Endodermal cell (in vitro differentiated cells): ENCODE data around the gene TUT7. TPM values are rescaled to one million over a fixed set of nuclear protein-coding genes. Genes with fewer than 3 reads are reported as not detected.

Source experiments
- DNase-seq: peaks from one replicate; pipeline ENCODE4 v3.0.0-alpha.2; 2017
- H3K27ac ChIP-seq: 2 replicates; pipeline ENCODE4 v1.5.1; 2013; ENCODE audit warnings: mild to moderate bottlenecking, low read depth, low read length, moderate library complexity
- H3K27me3 ChIP-seq: 2 replicates; pipeline ENCODE4 v1.6.1; 2013; ENCODE audit warnings: mild to moderate bottlenecking, low read length, moderate library complexity; ENCODE audit not compliant: insufficient read depth, control insufficient read depth, poor library complexity, severe bottlenecking
- H3K36me3 ChIP-seq: 2 replicates; pipeline ENCODE4 v1.7.0; 2013; ENCODE audit warnings: mild to moderate bottlenecking, low read length, moderate library complexity; ENCODE audit not compliant: control insufficient read depth, insufficient read depth
- H3K4me1 ChIP-seq: one replicate; pipeline ENCODE4 v1.7.0; 2013; ENCODE audit warnings: low read length; ENCODE audit not compliant: control insufficient read depth, insufficient read depth
- H3K4me3 ChIP-seq: 2 replicates; pipeline ENCODE4 v1.5.1; 2013; ENCODE audit warnings: mild to moderate bottlenecking, low read length, moderate library complexity
- H3K9ac ChIP-seq: 2 replicates; pipeline ENCODE4 v1.6.1; 2013; ENCODE audit warnings: mild to moderate bottlenecking, low read length, moderate library complexity; ENCODE audit not compliant: poor library complexity, severe bottlenecking; ENCODE audit errors: extremely low read depth
- H3K9me3 ChIP-seq: 2 replicates; pipeline ENCODE4 v1.6.1; 2013; ENCODE audit warnings: mild to moderate bottlenecking, low read length, moderate library complexity; ENCODE audit not compliant: control insufficient read depth
- H3K27ac Mint-ChIP-seq: 2 replicates; pipeline ENCODE4 v1.8.0; 2020; ENCODE audit warnings: mixed read lengths
- H3K27me3 Mint-ChIP-seq: 2 replicates; pipeline ENCODE4 v1.8.0; 2021; ENCODE audit warnings: mild to moderate bottlenecking, mixed read lengths; ENCODE audit not compliant: insufficient read depth
- H3K36me3 Mint-ChIP-seq: 2 replicates; pipeline ENCODE4 v1.8.0; 2020; ENCODE audit warnings: low read depth, mixed read lengths
- H3K4me1 Mint-ChIP-seq: 2 replicates; pipeline ENCODE4 v1.8.0; 2020; ENCODE audit warnings: mixed read lengths
- H3K4me3 Mint-ChIP-seq: 2 replicates; pipeline ENCODE4 v1.8.0; 2020; ENCODE audit warnings: mild to moderate bottlenecking, moderate library complexity, mixed read lengths
- H3K9me3 Mint-ChIP-seq: 2 replicates; pipeline ENCODE4 v1.8.0; 2020; ENCODE audit warnings: mild to moderate bottlenecking, mixed read lengths
- WGBS, 2 experiments: methylation state at CpG; one replicate each; pipeline versions ENCODE4 v1.1.5 to v1.1.7; 2013; ENCODE audit warnings: missing lambda C conversion rate in 2 of 2, mixed read lengths in 1 of 2; ENCODE audit not compliant: insufficient coverage in 1 of 2, insufficient read length in 1 of 2; 5-methylcytosine and 5-hydroxymethylcytosine counted together
- total RNA-seq, 2 donors: library from RNA; stranded (reverse); fragmentation: NEBNext Ultra II Directional in 1 of 2; extraction: Animal tissue kit (Norgen Biotek cat#: 25700) in 1 of 2; gene quantifications; 2 replicates in 1 of 2; 3 replicates in 1 of 2; pipeline ENCODE4 v1.2.1, GENCODE V29; 2021
- TF ChIP-seq, protein P1 (sequence below): fragments of 200-600 bp; sonication (generic); conservative IDR thresholded peaks from 2 replicates; pipeline ENCODE4 v1.5.0; 2021; ENCODE audit warnings: antibody characterized with exemption, mild to moderate bottlenecking

TUT7 gene
- total RNA-seq, 2 donors from 2014 or later: 25.8 to 38.3 TPM

DNA sequence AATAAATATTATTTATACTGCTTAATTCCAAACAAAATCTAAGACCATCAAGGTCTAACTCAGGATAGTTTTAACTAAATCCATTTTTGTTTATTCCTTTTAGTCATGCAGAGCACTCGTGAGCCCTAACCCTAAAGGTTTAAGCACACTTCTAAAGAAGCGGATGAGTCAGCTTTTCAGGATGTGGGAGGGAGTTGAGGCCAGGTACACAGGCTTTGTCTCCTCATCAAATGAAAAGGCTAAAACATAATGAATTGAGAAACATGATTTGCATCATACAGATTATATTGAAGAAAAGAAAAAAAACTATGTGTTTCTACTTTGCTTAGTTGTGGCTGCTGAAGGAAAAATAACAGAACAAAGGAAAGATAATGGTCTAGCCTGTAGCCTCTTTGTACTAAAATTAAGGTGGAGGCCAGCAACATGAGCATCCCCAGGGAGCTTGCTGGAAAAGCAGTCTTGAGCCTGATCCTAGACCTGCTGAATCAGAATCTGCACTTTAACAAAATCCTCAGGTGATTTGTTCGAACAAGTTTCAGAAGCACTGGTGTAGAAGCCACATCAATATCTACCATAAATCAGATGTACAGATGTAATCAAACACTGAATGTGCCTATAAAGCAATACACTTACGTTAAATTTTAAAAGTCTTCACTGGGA lies 50.8 kb downstream of the TUT7 start:
- H3K27ac Mint-ChIP-seq: peak overlapping the region; percentile 82
- H3K27me3 Mint-ChIP-seq: no peaks in the 10 kb centered on the region
- no peak for DNase-seq
- H3K36me3 Mint-ChIP-seq: peaks cover 75% of the 10 kb centered on the region
- TF ChIP-seq, protein P1, sequence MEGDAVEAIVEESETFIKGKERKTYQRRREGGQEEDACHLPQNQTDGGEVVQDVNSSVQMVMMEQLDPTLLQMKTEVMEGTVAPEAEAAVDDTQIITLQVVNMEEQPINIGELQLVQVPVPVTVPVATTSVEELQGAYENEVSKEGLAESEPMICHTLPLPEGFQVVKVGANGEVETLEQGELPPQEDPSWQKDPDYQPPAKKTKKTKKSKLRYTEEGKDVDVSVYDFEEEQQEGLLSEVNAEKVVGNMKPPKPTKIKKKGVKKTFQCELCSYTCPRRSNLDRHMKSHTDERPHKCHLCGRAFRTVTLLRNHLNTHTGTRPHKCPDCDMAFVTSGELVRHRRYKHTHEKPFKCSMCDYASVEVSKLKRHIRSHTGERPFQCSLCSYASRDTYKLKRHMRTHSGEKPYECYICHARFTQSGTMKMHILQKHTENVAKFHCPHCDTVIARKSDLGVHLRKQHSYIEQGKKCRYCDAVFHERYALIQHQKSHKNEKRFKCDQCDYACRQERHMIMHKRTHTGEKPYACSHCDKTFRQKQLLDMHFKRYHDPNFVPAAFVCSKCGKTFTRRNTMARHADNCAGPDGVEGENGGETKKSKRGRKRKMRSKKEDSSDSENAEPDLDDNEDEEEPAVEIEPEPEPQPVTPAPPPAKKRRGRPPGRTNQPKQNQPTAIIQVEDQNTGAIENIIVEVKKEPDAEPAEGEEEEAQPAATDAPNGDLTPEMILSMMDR: no peak
- peaks cover 11% of the 10 kb centered on the region for H3K4me1 Mint-ChIP-seq
- no peak overlapping the region for H3K9ac ChIP-seq
- H3K36me3 ChIP-seq: peaks cover 93% of the 10 kb centered on the region
- H3K9me3 Mint-ChIP-seq: no peaks in the 10 kb centered on the region
- WGBS, 2 experiments: 72 to 93% methylated on average over 3 to 4 of the region's 4 CpGs
- H3K4me3 Mint-ChIP-seq: no peak overlapping the region
- no peaks in the 10 kb centered on the region for H3K4me1 ChIP-seq
- no peaks in the 10 kb centered on the region for H3K9me3 ChIP-seq
- H3K27me3 ChIP-seq: no peaks in the 10 kb centered on the region
- no peak overlapping the region for H3K4me3 ChIP-seq
- no peak overlapping the region for H3K27ac ChIP-seq

- peaks cover 72% of the 10 kb centered on the region for H3K36me3 Mint-ChIP-seq
Observed at GRCh38 chr9:86301686-86302085, 52.5 kb downstream of the TUT7 start.

DNA sequence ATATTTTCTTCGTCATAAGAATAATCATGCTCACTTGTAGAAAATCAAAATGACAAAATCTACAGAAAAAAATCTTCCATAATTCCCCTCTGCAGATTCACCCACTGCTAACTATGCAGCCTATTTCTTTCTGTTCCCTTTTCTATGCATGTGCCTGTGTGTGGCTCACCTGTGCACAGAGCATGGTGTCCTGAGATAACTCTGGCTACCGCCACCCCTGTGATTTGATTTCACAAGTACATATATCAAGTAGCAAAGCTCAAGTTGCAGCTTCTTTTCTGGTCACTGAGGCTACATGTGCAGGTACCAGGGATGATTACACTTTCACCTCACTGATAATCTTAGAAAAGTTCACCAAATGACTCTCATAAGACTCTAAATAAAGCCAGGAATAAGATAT lies 53.5 kb downstream of the TUT7 start:
- no peak for DNase-seq
- no peak overlapping the region for H3K27ac Mint-ChIP-seq
- no peaks in the 10 kb centered on the region for H3K27me3 Mint-ChIP-seq
- Histone ChIP-seq H3K4me1 (no peaks in the 10 kb centered on the region), H3K27ac (no peak overlapping the region), H3K4me3 (no peak overlapping the region), H3K9ac (no peak overlapping the region), H3K36me3 (peaks cover 97% of the 10 kb centered on the region), H3K27me3 (no peaks in the 10 kb centered on the region), H3K9me3 (no peaks in the 10 kb centered on the region)
- TF ChIP-seq, protein P1: no peak
- H3K4me3 Mint-ChIP-seq: no peak overlapping the region
- 94% methylated on average over 2 of the region's 2 CpGs; no CpG with 5 or more reads in 1 of the 2 experiments for WGBS, 2 experiments
- peaks cover 62% of the 10 kb centered on the region for H3K36me3 Mint-ChIP-seq
- no peaks in the 10 kb centered on the region for H3K9me3 Mint-ChIP-seq
- peaks cover 11% of the 10 kb centered on the region for H3K4me1 Mint-ChIP-seq

More at GRCh38 chr9:86301686-86302085, 52.5 kb downstream of the TUT7 start:
- no peaks in the 10 kb centered on the region for H3K27me3 Mint-ChIP-seq
- Histone ChIP-seq H3K27ac (no peak overlapping the region), H3K4me1 (no peaks in the 10 kb centered on the region), H3K36me3 (peaks cover 97% of the 10 kb centered on the region), H3K9ac (no peak overlapping the region), H3K27me3 (no peaks in the 10 kb centered on the region), H3K9me3 (no peaks in the 10 kb centered on the region), H3K4me3 (no peak overlapping the region)
- H3K27ac Mint-ChIP-seq: no peak overlapping the region
- WGBS, 2 experiments: 93 to 100% methylated on average over 1 of the region's 1 CpG
- DNase-seq: no peak
- TF ChIP-seq, protein P1: no peak
- H3K9me3 Mint-ChIP-seq: no peaks in the 10 kb centered on the region
- H3K4me1 Mint-ChIP-seq: peaks cover 11% of the 10 kb centered on the region
- H3K4me3 Mint-ChIP-seq: no peak overlapping the region
